HuH-7.5 (cell line): Measurements from ENCODE around the gene PDXK.

Experiments
- DNase-seq: peaks from one replicate; pipeline ENCODE4 v3.0.0; 2011; ENCODE audit warnings: low spot score

PDXK gene

GRCh38 chr21:43764576-43765495 lies 45.9 kb downstream of the PDXK start:
- DNase-seq, result no peak

- DNase-seq, result no peak
Measured at GRCh38 chr21:43766734-43767497, 48.0 kb downstream of the PDXK start.

- DNase-seq, result no peak
Measured at GRCh38 chr21:43767498-43767983, 48.6 kb downstream of the PDXK start.

- DNase-seq, result no peak
Measured at GRCh38 chr21:43767984-43768867, 49.3 kb downstream of the PDXK start.

- DNase-seq, result no peak
Measured at GRCh38 chr21:43768868-43769167, 49.9 kb downstream of the PDXK start.

- no peak for DNase-seq
Measured at GRCh38 chr21:43769325-43769958, 50.5 kb downstream of the PDXK start.

- DNase-seq, result no peak
Measured at GRCh38 chr21:43770066-43770655, 51.2 kb downstream of the PDXK start.

GRCh38 chr21:43771199-43771675 lies 52.3 kb downstream of the PDXK start:
- DNase-seq, result no peak

GRCh38 chr21:43771698-43772424 lies 52.9 kb downstream of the PDXK start:
- no peak for DNase-seq

GRCh38 chr21:43772425-43772821 lies 53.5 kb downstream of the PDXK start:
- no peak for DNase-seq

- no peak for DNase-seq
Measured at GRCh38 chr21:43774163-43774562, 55.2 kb downstream of the PDXK start.

- no peak for DNase-seq
Measured at GRCh38 chr21:43775190-43775589, 56.3 kb downstream of the PDXK start.

GRCh38 chr21:43775795-43776430 lies 57.0 kb downstream of the PDXK start, which contains the start of gene CSTB:
Gene CSTB, minus strand, starts transcription at chr21:43776308. Its CDS starts 39 bp downstream, at chr21:43776269.
- peak; percentile 64 for DNase-seq

- DNase-seq, result no peak
Measured at GRCh38 chr21:43777953-43778352, 59.0 kb downstream of the PDXK start.

- DNase-seq, result no peak
Measured at GRCh38 chr21:43778469-43779335, 59.8 kb downstream of the PDXK start.

GRCh38 chr21:43779660-43780059 lies 60.7 kb downstream of the PDXK start:
- no peak for DNase-seq

- no peak for DNase-seq
Measured at GRCh38 chr21:43781846-43782245, 62.9 kb downstream of the PDXK start.

- no peak for DNase-seq
Measured at GRCh38 chr21:43782431-43783097, 63.6 kb downstream of the PDXK start.
